ENCODE data around the gene KCTD6. TPM values are rescaled to one million over a fixed set of nuclear protein-coding genes. Genes with fewer than 3 reads are reported as not detected.

KCTD6 gene
- total RNA-seq, 1 experiment from 2014 or later: 1.2 TPM

- no peak for DNase-seq (ENCODE audit: low spot score)
Observed at GRCh38 chr3:58551636-58552180, 59.8 kb downstream of the KCTD6 start.

Other genes with a start within 250 kb of the KCTD6 start
- 6.5 and 8.1 TPM in 2 replicates for gene RPP14, start 185.9 kb upstream of the KCTD6 start, total RNA-seq (2014; rRNA removed; shearing (Covaris generic))
- 0.34 and 1.3 TPM in 2 replicates for gene HTD2, start 185.6 kb upstream of the KCTD6 start, total RNA-seq (2014; rRNA removed; shearing (Covaris generic))
- 0.23 and 0.89 TPM in 2 replicates for gene PXK, start 159.2 kb upstream of the KCTD6 start, total RNA-seq (2014; rRNA removed; shearing (Covaris generic))
- gene PDHB, start 58.3 kb upstream of the KCTD6 start, total RNA-seq (2014; rRNA removed; shearing (Covaris generic)): 34.2 and 47.8 TPM in 2 replicates
- gene ACOX2, start 45.1 kb downstream of the KCTD6 start, total RNA-seq (2014; rRNA removed; shearing (Covaris generic)): not detected in 2 replicates
- gene FAM107A, start 85.3 kb downstream of the KCTD6 start, total RNA-seq (2014; rRNA removed; shearing (Covaris generic)): 0.10 TPM in 1 of 2 replicates, not detected in the other
- 50.2 and 58.0 TPM in 2 replicates for gene FAM3D, start 174.7 kb downstream of the KCTD6 start, total RNA-seq (2014; rRNA removed; shearing (Covaris generic))

All from HT-29 (cell line).